PC-9 (cell line): Measurements from ENCODE around the gene POGLUT3.

Experiments
- EZH2 ChIP-seq: fragments of 200-600 bp; sonication (generic); IDR thresholded peaks from 2 replicates; pipeline ENCODE4 v1.8.0; 2017; ENCODE audit warnings: antibody characterized with exemption, low read depth
- TF ChIP-seq, protein P1 (sequence below): fragments of 200-600 bp; sonication (generic); conservative IDR thresholded peaks from 2 replicates; pipeline ENCODE4 v1.6.1; 2017; ENCODE audit warnings: mixed run types, antibody characterized with exemption, mild to moderate bottlenecking, moderate library complexity

GRCh38 chr11:108516125-108516524, 17.9 kb upstream of the POGLUT3 start:
- TF ChIP-seq, protein P1, sequence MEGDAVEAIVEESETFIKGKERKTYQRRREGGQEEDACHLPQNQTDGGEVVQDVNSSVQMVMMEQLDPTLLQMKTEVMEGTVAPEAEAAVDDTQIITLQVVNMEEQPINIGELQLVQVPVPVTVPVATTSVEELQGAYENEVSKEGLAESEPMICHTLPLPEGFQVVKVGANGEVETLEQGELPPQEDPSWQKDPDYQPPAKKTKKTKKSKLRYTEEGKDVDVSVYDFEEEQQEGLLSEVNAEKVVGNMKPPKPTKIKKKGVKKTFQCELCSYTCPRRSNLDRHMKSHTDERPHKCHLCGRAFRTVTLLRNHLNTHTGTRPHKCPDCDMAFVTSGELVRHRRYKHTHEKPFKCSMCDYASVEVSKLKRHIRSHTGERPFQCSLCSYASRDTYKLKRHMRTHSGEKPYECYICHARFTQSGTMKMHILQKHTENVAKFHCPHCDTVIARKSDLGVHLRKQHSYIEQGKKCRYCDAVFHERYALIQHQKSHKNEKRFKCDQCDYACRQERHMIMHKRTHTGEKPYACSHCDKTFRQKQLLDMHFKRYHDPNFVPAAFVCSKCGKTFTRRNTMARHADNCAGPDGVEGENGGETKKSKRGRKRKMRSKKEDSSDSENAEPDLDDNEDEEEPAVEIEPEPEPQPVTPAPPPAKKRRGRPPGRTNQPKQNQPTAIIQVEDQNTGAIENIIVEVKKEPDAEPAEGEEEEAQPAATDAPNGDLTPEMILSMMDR, result no peak
- no peak for TF ChIP-seq EZH2
